RWPE1 (cell line): Measurements from ENCODE around the gene NFATC1.

Experiments
- CTCF ChIA-PET: fragments of 350-600 bp; sonication (Branson Sonifier 250); formaldehyde crosslinking; extraction: SDS; loops from one replicate; lab custom pipeline; 2021; lab: Yijun Ruan, JAX
- POLR2A ChIA-PET: fragments of 400-600 bp; formaldehyde crosslinking; extraction: SDS; loops from one replicate; lab custom pipeline; 2020; ENCODE audit warnings: antibody characterized with exemption; ENCODE audit not compliant: low non-redundant PET; lab: Yijun Ruan, JAX
- DNase-seq: peaks from one replicate; pipeline ENCODE4 v3.0.0; 2012; ENCODE audit warnings: low spot score
- H3K27ac ChIP-seq: fragments of 450-650 bp; 2 replicates; pipeline ENCODE4 v1.5.1; 2017
- CTCF ChIP-seq: fragments of 450-650 bp; conservative IDR thresholded peaks from 2 replicates; pipeline ENCODE4 v1.5.1; 2017; ENCODE audit warnings: low read depth, mild to moderate bottlenecking

NFATC1 gene

GRCh38 chr18:79393181-79393634 is 2.5 kb upstream of the NFATC1 start:
- TF ChIP-seq CTCF, result no peak
- H3K27ac ChIP-seq, result peak overlapping the region; percentile 98
- no peak for DNase-seq
- ChIA-PET POLR2A (interaction anchor here (0.6 kb wide), 1 partner anchor 135 kb away, joined by 3 read pairs; no protein-coding TSS in a partner anchor), CTCF (interaction anchor here (0.6 to 0.7 kb wide), 2 partner anchors 152 to 282 kb away, joined by 3 to 4 read pairs; no protein-coding TSS in a partner anchor)

- peak overlapping the region; percentile 98 for H3K27ac ChIP-seq
These were observed 1.8 kb upstream of the NFATC1 start for GRCh38 chr18:79393635-79394533.

GRCh38 chr18:79394534-79395307 is 1.0 kb upstream of the NFATC1 start:
- H3K27ac ChIP-seq, result peak overlapping the region; percentile 98
- ChIA-PET POLR2A (no interaction called here), CTCF (no interaction called here)
- TF ChIP-seq CTCF, result no peak
- peak; percentile 25 for DNase-seq

More at GRCh38 chr18:79393635-79394533, 1.8 kb upstream of the NFATC1 start:
- ChIA-PET CTCF (interaction anchor here (0.6 kb wide), 2 partner anchors 133 to 281 kb away, joined by 3 read pairs; no protein-coding TSS in a partner anchor), POLR2A (interaction anchor here (0.6 kb wide), 1 partner anchor 135 kb away, joined by 3 read pairs; no protein-coding TSS in a partner anchor)
- DNase-seq, result peak; percentile 88
- TF ChIP-seq CTCF, result no peak

GRCh38 chr18:79395308-79395640 is 456 bp upstream of the NFATC1 start:
- no peak for DNase-seq
- ChIA-PET POLR2A (no interaction called here), CTCF (no interaction called here)
- TF ChIP-seq CTCF, result no peak
- H3K27ac ChIP-seq, result peak overlapping the region; percentile 98

GRCh38 chr18:79396431-79397246 is 909 bp downstream of the NFATC1 start:
- peak; percentile 43 for DNase-seq
- TF ChIP-seq CTCF, result peak; percentile 69
- ChIA-PET POLR2A (no interaction called here), CTCF (interaction anchor here (0.6 to 1.0 kb wide), 3 partner anchors 16 to 132 kb away, joined by 3 to 5 read pairs (median 3); no protein-coding TSS in a partner anchor)
- peak overlapping the region; percentile 98 for H3K27ac ChIP-seq
